H1 (cell line): ENCODE results near the gene OR2Y1. TPM values are rescaled to one million over a fixed set of nuclear protein-coding genes. Genes with fewer than 3 reads are reported as not detected.

ENCODE experiments used
- polyA plus RNA-seq, 7 experiments: library from polyadenylated mRNA; depleted of rRNA in 3 of 7; stranded (reverse) in 5 of 7; unstranded in 2 of 7; fragments of >200 nt in 5 of 7; fragments of 200-250 nt in 2 of 7; gene quantifications; 1 replicate in 5 of 7; 2 replicates in 1 of 7; 4 replicates in 1 of 7; pipeline versions ENCODE4 v1.2.1 to v1.2.3, GENCODE V29; 2011 to 2013; ENCODE audit warnings: missing spikeins in 2 of 7, mixed read lengths in 2 of 7
- total RNA-seq: library from RNA; stranded (reverse); fragmentation: NEBNext Ultra II Directional; extraction: Animal tissue kit (Norgen Biotek cat#: 25700); gene quantifications from 2 replicates; pipeline ENCODE4 v1.2.1, GENCODE V29; 2021
- TF ChIP-seq, protein P1 (sequence below): fragments of 300-600 bp; sonication (generic); IDR thresholded peaks from 2 replicates; pipeline ENCODE4 v1.7.1; 2012; ENCODE audit warnings: low read length, moderate library complexity, mild to moderate bottlenecking, inconsistent platforms; ENCODE audit not compliant: insufficient replicate concordance

Gene OR2Y1
- total and polyA plus RNA-seq, 2 of the 8 experiments (the other 6 are each of a cell fraction or from before 2014, with no cell fraction given) = not detected

DNA sequence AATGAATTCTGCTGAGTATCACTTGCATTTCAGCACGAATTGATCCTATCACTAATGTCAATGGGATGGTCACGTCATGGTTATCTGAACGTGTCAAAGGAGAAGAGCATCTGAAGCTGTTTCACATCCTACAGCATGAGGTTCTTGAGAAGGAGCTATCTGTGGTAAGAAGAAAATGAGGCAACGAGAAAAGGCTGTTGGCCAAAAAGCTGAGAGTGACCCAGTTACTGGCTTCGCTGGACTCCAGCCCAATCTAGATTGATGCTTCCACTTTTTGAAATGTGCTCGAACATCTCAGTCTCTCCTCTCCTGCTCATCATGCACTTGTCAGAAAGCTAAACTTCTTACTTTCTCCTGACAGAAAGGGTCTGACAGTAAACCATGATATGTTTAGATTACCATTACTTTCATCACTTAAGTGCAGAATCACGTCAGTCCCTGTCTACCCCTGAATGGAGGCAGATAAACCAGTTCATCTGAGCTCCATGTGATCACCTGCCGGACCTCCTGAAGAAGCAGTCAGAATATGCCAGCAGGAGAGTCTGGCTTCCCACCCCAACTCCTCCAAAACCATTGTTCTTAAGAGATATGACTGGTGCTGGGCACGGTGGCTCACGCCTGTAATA, 40.2 kb upstream of the OR2Y1 start (continued):
- TF ChIP-seq, protein P1, sequence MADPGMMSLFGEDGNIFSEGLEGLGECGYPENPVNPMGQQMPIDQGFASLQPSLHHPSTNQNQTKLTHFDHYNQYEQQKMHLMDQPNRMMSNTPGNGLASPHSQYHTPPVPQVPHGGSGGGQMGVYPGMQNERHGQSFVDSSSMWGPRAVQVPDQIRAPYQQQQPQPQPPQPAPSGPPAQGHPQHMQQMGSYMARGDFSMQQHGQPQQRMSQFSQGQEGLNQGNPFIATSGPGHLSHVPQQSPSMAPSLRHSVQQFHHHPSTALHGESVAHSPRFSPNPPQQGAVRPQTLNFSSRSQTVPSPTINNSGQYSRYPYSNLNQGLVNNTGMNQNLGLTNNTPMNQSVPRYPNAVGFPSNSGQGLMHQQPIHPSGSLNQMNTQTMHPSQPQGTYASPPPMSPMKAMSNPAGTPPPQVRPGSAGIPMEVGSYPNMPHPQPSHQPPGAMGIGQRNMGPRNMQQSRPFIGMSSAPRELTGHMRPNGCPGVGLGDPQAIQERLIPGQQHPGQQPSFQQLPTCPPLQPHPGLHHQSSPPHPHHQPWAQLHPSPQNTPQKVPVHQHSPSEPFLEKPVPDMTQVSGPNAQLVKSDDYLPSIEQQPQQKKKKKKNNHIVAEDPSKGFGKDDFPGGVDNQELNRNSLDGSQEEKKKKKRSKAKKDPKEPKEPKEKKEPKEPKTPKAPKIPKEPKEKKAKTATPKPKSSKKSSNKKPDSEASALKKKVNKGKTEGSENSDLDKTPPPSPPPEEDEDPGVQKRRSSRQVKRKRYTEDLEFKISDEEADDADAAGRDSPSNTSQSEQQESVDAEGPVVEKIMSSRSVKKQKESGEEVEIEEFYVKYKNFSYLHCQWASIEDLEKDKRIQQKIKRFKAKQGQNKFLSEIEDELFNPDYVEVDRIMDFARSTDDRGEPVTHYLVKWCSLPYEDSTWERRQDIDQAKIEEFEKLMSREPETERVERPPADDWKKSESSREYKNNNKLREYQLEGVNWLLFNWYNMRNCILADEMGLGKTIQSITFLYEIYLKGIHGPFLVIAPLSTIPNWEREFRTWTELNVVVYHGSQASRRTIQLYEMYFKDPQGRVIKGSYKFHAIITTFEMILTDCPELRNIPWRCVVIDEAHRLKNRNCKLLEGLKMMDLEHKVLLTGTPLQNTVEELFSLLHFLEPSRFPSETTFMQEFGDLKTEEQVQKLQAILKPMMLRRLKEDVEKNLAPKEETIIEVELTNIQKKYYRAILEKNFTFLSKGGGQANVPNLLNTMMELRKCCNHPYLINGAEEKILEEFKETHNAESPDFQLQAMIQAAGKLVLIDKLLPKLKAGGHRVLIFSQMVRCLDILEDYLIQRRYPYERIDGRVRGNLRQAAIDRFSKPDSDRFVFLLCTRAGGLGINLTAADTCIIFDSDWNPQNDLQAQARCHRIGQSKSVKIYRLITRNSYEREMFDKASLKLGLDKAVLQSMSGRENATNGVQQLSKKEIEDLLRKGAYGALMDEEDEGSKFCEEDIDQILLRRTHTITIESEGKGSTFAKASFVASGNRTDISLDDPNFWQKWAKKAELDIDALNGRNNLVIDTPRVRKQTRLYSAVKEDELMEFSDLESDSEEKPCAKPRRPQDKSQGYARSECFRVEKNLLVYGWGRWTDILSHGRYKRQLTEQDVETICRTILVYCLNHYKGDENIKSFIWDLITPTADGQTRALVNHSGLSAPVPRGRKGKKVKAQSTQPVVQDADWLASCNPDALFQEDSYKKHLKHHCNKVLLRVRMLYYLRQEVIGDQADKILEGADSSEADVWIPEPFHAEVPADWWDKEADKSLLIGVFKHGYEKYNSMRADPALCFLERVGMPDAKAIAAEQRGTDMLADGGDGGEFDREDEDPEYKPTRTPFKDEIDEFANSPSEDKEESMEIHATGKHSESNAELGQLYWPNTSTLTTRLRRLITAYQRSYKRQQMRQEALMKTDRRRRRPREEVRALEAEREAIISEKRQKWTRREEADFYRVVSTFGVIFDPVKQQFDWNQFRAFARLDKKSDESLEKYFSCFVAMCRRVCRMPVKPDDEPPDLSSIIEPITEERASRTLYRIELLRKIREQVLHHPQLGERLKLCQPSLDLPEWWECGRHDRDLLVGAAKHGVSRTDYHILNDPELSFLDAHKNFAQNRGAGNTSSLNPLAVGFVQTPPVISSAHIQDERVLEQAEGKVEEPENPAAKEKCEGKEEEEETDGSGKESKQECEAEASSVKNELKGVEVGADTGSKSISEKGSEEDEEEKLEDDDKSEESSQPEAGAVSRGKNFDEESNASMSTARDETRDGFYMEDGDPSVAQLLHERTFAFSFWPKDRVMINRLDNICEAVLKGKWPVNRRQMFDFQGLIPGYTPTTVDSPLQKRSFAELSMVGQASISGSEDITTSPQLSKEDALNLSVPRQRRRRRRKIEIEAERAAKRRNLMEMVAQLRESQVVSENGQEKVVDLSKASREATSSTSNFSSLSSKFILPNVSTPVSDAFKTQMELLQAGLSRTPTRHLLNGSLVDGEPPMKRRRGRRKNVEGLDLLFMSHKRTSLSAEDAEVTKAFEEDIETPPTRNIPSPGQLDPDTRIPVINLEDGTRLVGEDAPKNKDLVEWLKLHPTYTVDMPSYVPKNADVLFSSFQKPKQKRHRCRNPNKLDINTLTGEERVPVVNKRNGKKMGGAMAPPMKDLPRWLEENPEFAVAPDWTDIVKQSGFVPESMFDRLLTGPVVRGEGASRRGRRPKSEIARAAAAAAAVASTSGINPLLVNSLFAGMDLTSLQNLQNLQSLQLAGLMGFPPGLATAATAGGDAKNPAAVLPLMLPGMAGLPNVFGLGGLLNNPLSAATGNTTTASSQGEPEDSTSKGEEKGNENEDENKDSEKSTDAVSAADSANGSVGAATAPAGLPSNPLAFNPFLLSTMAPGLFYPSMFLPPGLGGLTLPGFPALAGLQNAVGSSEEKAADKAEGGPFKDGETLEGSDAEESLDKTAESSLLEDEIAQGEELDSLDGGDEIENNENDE = no peak
